Vagina (tissue), 2 donors: ENCODE results near the gene STOML1.

Source experiments
- CTCF ChIP-seq, 3 experiments: fragments of 450-650 bp in 2 of 3; fragments of 200-600 bp in 1 of 3; sonication (generic) in 1 of 3; IDR thresholded peaks; one replicate each; pipeline ENCODE4 v1.5.1; 2017 to 2019; ENCODE audit warnings: antibody characterized with exemption in 3 of 3, mild to moderate bottlenecking in 2 of 3, moderate library complexity in 2 of 3
- POLR2A ChIP-seq, 2 donors: fragments of 450-650 bp; IDR thresholded peaks; one replicate each; pipeline ENCODE4 v1.6.1; 2017; ENCODE audit warnings: antibody characterized with exemption in 2 of 2, mild to moderate bottlenecking in 2 of 2, moderate library complexity in 2 of 2
- POLR2AphosphoS5 ChIP-seq, 2 donors: sonication (generic); formaldehyde crosslinking; IDR thresholded peaks; one replicate each; pipeline ENCODE4 v1.9.0; 2017; ENCODE audit warnings: antibody characterized with exemption in 2 of 2, mild to moderate bottlenecking in 2 of 2, low read depth in 1 of 2; ENCODE audit not compliant: insufficient read depth in 1 of 2

DNA sequence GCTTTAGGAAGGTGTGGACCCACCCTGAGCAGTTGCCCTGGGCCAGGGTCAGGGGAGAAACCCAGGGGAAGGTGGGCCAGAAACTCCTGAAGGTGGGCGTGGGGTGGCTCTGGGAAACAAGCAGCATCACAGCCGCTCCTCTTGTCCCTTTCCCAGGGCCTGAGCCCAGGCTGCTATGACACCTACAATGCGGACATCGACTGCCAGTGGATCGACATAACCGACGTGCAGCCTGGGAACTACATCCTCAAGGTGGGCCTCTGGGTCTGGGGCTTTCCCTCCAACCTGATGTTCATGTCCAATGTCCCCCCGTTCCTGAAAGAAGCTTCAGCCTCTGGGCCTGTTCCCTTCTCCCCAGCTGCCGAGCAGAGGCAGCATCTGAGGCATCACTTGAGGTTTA, 44.4 kb downstream of the STOML1 start:
- TF ChIP-seq POLR2A (IDR thresholded peaks at IDR 0.05) (no peak), CTCF (IDR thresholded peaks at IDR 0.05) (no peak), POLR2AphosphoS5 (IDR thresholded peaks at IDR 0.05; ENCODE audit: insufficient read depth in 1 of 2, low read depth in 1 of 2) (no peak)
